ENCODE data around the gene DLG2.

Gene DLG2

DNA sequence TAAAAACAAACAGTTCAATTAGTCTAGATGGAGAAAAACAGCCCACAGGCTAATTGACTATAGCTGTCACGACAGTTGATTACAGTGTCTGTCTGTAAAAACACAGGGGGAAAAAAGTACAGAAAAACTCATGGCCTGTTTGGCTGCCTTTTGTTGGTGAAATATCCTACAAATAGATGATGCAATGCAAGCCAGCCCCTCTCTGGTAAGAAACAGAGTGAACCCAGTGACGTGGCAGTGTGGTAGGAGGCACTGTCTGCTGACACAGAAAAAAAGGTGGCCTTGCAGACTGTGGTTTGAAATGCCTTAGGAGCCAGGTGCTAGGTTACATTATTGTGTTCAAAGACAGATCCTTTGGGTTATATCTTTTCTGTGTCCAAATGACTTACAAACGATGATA, 1909.6 kb downstream of the DLG2 start:
- DNase-seq (ENCODE audit: low spot score), result no peak

DNA sequence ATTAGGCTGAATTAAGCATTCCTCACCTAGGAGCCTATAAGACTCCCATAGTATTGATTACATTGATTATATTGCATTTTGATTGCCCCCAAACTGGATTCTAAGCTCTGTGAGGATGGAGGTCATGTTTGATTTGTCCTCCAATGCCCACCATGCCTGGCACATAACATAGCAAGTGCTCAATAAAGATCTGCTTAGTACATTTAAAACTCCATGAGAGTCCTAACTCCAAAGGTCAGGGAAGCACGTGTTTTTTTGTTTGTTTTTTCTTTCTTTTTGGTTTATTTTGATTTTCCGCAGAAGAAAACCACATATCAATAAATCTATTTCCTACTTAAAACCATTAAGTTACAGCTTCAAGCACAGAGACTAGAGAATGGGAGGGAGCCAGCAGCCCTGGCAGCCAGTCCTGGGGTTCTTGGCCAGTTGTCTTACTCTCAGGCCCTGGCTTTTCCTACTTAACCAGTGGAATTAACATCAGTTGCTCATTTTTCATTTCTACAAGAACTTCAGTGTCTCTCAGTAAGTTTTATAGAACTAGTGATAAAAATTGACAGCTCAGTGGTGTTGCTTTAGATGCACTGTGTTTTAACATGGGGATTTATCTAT, 1911.1 kb downstream of the DLG2 start:
- DNase-seq (ENCODE audit: low spot score), result no peak

DNA sequence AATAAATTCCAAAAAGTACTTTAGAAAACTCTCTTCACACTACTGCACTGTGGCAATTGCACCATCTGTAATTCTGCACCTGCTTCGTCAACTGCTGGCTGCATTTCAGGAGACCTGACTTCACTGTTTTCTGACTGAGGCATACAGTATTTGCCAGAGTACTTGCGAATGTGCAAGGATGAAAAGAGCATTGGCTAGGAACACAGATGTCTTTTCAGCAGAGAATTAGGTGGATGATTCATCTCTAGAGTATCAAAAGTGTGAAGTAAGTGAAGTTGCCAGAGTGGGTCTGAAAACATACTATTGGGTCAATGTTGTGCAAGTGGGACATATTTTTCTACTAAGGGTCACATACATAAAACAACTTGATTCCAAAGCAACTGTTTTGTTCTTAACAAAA, 1913.4 kb downstream of the DLG2 start:
- DNase-seq (ENCODE audit: low spot score), result no peak

DNA sequence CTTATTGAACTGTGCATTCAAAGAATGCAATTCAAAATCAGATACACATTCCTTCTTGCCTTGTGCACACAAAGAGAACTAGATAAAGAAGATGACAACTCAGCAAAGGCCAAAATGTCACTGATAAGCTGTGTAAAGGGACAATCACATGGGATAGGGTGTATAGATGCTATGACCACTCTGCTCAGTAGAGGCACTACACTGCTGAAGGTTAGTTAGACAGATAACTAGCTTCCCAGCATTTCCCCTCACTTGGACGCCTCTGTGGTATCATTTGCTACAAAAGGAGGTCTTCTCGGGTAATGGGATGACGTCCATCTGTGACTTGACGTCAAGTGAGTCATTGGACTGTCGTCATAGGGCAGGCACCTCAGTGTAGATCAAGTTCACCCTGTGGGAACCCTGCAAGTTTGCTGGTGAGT, 1916.0 kb downstream of the DLG2 start:
- DNase-seq (ENCODE audit: low spot score), result no peak

DNA sequence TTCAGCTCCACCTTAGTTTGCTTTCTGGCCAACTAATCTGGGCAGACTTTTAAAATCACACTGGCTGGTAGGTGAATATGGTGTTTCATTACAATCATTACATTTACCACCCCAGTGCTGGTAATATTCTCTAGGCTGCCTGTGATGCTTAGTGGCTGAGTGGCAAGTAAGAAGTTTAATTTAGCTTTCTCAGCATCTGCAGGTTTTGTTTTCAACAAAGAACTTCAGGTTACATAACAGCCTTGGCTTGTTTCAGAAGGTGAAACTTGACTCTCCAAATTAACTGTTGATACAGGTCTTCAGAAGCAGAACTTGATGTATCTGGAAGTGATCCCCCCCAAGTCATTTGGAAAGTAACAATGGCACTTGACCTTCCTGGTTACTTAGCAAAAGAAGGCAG, 1917.7 kb downstream of the DLG2 start:
- no peak for DNase-seq (ENCODE audit: low spot score)

DNA sequence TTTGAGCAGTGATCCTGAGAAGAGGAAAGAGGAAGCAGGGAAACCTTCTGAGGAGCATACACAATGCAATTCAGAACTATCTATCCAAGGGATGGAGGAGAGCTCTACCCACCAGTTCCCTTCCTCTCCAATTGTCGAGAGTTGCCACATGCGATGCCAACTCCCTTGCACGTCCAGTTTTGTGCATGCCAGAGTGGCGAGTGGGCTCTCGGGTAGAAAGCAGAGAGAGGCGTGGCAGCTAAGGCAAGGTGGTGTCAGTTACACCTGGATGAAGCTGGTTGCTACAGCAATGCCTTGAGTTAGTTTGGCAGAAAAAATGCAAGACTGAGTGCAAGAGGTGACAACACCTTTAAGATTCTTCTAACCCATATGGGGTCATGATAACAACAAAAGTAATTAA, 1920.6 kb downstream of the DLG2 start:
- no peak for DNase-seq (ENCODE audit: low spot score)

DNA sequence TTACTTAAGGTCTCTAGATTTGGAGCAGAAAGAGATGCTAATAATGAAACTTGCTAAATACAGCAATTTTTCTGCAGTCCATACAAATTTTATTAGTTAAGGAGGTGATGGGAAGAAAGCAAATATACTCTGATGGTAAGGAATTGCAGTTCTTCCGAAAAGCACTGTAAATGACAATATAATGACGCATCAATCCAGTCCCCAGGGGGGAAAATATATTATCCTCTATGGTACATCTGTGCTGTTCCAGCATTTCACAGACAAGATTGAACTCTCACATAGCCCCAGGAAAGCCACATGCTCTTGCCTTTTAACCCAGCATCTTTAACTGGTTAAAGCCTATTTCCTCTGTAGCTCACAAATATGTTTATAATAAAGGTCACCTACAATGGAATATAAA, 1924.3 kb downstream of the DLG2 start:
- DNase-seq (ENCODE audit: low spot score), result no peak

DNA sequence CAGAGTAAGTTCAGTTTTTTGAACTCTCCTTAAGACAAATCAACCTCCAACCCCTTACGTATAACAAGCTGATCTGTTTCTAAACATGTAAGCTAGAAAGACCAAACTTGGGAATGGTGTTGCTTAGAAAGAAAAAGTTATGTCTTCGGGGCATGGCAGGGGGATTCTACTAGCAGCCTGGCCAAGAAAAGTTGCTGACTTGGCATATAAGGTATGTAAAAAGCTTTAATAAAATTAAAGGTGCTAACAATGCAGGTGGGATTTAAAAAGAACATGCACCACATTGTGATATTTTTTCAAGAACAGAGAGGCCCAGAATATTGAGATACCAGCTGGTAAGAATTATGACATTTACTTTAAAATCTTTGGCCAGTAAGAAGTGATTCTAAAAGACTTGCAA, 1929.6 kb downstream of the DLG2 start:
- no peak for DNase-seq (ENCODE audit: low spot score)

DNA sequence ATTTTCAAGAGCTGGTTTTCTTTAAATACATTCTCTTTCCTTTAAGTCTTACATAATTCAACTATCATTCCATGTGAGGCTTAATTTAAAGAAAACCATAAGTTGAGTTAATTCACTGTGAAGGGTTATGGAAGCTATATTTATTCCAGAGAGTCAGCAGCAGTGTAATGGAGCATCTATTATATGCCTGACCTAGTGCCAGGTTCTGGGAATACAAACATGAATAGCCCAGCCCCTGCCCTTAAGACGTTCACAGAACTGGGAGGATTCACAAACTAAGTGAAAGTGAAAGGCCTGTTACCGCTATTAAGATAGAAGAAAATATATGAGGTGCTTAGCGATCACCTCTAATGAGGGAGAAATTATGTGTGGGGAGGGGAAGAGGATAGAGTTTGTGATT, 1932.1 kb downstream of the DLG2 start:
- no peak for DNase-seq (ENCODE audit: low spot score)

DNA sequence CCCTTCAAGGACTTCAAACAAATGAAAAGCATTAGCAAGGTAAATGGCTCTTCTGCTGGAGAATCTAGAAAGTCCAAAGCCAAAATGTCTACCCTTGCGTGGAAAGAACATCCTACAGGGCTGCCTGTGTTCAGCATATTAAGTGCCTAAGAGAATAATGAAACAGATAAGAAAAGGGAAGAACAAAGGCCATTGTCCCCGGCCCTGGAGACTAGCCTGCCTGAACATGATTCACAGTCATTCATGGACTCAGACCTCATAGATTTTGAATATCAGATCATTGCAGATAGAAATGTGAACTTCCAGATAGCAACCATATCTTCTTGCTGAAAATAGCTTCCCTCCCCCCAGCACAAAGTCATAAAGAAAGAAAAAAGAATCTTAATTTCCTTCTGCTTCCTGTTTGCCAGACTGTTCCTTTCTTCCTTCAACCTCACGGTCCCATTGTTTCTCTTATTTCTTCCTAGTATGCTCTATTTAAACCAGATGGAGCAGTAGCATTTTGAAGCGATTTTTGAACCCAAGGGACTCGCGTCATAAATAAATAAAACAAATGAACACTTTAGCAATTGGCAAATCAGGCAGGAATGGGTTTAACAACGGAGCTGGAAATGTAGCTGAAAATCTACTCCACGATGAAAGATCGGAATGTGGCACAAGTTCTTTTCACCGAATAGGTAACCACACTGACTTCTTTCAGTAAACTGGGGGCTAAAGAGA, 1932.8 kb downstream of the DLG2 start:
- DNase-seq (ENCODE audit: low spot score), result no peak

DNA sequence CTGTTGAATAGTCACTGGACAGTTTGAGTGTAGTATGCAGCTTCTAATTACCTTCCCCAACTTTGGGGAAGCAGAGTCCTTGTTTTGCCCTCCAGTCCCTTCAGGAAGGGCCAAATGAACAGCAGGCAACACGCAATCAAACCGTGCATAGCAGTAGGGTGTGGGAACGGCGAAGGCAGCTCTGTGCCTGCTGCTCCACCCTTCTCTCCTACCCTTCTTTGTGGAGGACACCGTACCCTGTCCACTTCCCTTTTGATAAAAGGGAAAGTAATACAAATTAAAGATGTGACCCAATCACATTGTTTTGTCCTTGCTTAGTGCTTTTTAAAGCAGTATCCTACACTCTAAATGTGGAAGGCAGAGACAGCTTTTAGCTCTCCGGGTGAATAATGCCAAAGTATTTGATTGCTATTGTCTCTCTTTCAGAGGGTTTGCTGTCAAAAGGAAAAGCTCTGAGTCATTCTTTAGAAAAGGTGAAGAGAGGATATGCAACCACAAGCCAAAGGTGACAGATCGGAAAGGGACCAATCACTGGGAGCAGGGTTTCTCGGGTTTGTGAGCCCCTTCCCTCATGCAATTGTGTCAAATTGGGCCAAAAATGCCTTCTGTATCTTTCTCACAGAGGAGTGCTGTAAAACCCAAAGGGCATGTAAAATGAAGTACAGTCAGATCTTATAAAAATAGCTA, 1933.7 kb downstream of the DLG2 start:
- DNase-seq (ENCODE audit: low spot score), result no peak

DNA sequence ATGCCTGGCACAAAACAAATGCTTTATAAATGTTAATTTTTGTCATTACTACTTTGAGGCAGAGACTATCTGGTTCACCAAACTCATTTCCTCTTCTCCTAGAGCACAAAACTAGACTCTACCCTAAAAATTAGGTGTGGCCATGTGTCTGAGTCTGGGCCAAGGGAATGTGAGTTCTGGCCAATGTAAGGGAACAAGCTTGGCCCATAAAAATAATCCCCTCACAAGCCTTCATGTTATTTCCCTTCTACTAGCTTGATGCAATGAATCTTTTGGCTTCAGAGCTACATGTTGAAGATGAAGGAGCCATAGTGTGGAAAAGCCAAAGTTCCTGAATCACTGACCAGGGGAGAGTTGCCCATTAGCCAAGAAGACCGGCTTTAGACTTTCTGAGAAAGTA, 1934.5 kb downstream of the DLG2 start:
- DNase-seq (ENCODE audit: low spot score), result no peak

DNA sequence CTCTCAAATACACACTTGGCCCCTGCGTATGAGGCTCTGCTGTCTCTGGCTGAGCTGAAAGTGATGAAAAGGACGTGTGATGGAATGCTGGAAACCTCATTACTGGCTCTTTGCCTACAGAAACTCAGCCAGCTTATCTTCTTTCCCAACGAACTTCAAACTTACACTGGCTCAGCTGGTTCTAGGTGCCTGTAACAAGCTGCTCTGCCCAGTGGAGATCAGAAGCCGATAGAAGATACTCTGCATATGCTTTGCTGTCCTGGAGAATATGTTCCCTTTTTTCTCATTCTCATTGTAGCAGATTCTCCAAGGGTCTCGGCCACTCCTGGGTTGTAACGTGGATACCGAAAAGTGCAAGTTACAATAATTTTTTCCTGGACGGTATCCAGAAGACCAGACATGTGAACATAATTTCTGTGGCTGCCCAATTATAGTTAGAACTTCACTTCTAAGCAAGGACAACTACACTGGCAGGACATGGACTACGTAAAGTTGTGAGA, 1935.6 kb downstream of the DLG2 start:
- no peak for DNase-seq (ENCODE audit: low spot score)

DNA sequence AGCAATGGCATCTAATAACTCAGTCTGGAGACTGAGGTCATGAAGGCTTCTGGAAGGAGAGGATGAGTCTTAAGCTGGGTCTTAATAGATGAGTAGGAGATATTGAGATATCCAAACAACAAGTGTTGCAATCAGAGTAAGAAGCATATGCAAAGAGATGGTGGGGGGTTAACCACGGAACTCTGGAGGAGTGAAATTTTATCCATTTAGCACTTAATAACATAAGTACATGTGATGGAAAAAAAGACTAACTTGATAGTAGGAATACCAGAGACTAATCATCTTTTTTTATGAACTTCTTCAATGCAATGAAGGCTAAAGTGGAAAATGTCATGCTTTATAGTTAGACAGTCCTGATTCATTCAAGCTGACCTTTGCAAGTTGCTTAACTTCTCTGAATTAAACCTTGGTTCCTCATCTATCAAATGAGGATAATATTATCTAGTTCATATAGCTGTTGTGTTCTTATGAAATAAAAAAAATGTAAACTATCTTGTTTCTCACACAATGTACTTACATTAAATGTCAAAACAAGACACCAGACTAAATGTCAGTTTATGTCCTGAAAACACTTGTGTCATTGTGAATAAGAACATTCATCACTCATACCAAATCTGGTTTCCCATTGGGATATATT, 1937.9 kb downstream of the DLG2 start:
- DNase-seq (ENCODE audit: low spot score), result no peak

DNA sequence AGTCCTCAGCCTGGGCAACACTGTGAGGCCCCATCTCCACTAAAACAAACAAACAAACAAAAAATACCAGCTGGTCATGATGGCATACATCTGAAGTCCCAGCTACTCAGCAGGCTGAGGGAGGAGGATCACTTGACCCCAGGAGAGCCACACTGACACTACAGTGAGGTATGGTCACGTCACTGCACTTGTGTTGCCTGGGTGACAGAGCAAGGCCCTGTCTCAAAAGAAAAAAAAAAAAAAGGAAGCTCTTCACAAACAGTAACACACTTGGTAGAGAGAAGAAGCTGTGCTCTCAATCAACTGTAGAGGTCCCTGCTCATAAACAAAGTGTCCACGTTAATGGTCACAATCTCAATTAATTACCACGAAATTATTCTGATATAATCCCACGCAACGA, 1939.4 kb downstream of the DLG2 start:
- no peak for DNase-seq (ENCODE audit: low spot score)

DNA sequence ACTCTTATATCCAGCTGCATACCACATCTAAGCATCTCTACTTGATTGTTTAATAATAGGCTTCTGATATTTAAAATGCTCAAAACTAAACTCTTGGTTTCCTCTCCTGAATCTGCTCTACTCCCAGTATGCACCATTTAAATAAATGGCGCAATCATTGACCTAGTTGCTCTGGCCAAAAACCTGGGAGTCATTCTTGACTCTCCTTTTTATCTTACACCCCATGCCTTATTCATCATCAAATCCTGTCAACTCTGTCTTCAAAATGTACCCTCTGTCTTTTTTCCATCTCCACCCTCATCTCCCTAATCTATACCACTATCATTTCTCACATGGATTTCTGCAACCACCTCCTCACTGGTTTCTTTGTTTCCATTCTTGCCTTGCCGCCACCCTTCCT, 1941.4 kb downstream of the DLG2 start:
- no peak for DNase-seq (ENCODE audit: low spot score)

DNA sequence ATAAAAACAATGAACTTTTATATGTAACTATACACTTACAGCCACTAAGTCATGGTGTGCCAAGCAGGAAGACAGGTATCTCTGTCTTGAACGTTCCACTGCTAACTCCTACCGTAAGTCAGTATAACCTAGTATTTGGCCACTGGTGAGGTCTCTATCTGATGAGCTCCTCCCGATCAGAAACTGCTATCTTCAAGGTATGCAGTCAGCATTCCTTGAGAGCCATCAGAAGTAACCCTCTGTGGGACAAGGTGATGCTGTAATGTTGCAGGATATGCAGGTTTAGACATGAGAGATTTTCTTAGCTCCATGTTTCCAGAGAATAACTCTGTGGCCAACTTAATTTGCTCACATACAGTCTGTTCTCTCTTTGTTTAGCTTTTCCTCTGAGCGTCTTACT, 1943.1 kb downstream of the DLG2 start:
- DNase-seq (ENCODE audit: low spot score), result no peak

DNA sequence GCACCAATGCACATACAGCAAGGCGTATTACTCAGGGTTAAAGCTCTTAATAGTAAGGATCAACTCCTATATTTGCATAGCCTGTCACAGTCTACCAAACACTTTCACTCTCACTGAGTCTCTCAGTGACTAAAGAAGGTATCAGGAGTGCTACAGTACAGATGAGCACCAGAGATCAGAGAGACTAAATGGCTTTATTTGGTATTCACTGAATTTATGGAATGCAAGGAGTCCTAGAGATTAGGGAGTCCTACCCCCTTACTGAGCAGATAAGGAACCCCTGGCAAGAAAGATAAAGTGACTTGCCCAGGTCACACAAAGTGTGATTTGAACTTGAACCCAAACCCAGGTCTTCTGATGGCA, 1944.6 kb downstream of the DLG2 start:
- DNase-seq (ENCODE audit: low spot score), result no peak

DNA sequence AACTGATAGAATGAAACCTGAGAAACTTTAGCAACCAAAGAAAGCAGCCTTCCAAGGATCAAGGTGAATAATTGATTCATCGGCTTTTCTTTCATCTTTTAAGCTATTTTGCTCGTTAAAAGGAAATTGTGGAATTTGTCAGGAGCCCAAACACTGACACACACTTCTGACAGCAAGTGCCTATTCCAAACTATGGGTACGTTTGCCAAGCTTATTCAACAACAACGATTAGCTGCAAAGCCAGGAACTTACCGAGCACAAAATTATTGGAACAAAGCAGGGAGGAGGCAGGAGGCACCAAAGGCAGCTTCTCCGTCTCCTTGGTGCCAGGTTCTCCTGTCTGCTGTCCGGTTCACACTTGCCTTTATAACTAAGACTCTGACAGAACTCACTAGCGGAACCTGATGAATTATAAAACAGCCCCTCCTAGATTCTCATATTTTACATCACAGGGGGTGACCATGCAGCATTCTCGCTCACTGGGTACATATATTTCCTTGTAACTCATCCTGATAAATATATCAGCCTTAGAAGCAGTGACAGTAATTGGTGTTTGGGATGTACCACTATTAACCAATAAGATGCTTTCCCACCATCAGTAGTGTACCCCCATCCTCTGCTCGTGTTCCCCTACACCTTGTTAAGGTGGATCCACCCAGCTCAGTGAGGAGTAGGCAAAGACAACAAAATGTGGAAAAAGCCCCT, 1945.1 kb downstream of the DLG2 start:
- DNase-seq (ENCODE audit: low spot score), result no peak

DNA sequence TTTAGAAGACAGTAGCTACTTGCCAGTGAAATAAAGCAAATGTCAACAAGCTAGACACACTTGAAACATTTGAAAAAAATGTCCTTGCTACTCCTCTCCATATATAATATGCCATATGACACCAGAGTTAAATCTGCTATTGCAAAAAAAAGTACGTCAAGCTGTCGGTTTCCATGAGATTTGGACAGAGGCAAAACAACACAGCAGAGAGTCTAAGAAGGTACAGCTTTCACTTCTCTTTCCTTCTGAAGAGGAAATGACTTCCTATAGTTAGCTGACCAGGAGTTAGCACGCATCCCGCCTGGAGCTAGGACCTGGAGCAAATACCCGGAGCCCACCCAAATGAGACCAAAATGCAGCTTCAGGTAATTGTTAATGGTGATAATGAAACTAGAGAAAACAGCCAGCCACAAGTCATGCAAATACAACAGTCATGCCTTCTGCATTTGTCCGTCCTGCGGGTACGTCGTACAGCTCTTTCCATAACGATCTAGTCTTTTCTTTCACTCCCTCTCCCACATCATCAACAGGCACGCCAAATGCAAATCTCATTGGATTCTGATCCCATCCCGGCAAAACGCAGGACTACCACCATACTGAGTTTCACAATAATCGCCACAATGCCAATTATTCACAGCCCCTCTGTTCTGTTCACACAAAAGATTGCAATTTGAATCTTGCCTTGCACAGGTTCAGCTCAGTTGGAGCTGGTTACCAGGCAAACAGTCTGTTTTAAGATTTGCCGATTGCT, 1945.9 kb downstream of the DLG2 start:
- DNase-seq (ENCODE audit: low spot score), result no peak

DNA sequence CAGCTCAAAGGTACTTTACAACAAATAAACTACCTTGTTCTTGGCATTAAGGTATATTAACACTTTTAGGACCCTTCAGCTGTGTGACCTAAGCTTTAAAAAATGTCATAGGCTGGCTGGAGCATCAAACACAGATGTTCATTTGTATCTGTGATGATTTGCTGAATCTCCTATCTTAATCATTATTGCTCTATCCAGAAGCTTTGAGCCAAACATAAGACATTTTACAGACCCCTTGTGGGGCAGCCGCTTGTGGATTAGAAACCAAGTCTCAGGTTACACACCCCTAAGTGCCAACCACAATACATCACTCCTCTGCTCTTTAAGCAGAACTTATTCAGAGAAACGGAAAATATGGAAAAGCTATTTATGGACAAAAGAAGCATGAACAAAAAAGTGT, 1946.8 kb downstream of the DLG2 start:
- no peak for DNase-seq (ENCODE audit: low spot score)
